ENCODE measurements around the gene PPBP. TPM values are rescaled to one million over a fixed set of nuclear protein-coding genes. Genes with fewer than 3 reads are reported as not detected.

Gene PPBP
- total RNA-seq, 2 donors from 2014 or later: not detected

DNA sequence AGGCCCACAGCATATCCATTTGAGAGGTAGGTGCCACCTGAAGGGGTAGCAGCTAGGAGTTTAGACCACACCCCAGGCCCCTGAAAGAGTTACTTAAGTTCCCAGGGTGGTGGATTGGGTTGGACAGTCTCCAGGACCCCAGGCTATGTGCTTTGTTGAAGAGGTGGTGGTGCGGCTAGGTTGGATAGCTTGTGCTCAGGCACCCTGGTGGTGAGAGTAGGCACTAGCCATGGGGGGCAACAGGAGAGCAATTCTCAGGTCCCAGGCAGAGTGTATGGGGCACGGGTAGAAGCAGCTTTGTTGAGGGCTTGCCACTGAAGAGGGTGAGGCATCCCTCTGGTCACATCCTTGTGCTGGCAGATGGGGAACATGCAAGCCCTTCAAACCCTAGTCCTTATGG lies 11.8 kb downstream of the PPBP start:
- Histone ChIP-seq H3K27me3 (no peaks in the 10 kb centered on the region), H3K9me3 (no peaks in the 10 kb centered on the region), H3K4me1 (no peaks in the 10 kb centered on the region), H3K27ac (no peak overlapping the region), H3K4me3 (no peak overlapping the region), H3K36me3 (replicated peaks in 1 of 2; ENCODE audit: insufficient read depth in 1 of 2, low read depth in 2 of 2) (no peaks in the 10 kb centered on the region)
- no peak for TF ChIP-seq POLR2A (IDR thresholded peaks at IDR 0.05)
- TF ChIP-seq, protein P1, sequence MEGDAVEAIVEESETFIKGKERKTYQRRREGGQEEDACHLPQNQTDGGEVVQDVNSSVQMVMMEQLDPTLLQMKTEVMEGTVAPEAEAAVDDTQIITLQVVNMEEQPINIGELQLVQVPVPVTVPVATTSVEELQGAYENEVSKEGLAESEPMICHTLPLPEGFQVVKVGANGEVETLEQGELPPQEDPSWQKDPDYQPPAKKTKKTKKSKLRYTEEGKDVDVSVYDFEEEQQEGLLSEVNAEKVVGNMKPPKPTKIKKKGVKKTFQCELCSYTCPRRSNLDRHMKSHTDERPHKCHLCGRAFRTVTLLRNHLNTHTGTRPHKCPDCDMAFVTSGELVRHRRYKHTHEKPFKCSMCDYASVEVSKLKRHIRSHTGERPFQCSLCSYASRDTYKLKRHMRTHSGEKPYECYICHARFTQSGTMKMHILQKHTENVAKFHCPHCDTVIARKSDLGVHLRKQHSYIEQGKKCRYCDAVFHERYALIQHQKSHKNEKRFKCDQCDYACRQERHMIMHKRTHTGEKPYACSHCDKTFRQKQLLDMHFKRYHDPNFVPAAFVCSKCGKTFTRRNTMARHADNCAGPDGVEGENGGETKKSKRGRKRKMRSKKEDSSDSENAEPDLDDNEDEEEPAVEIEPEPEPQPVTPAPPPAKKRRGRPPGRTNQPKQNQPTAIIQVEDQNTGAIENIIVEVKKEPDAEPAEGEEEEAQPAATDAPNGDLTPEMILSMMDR (IDR thresholded peaks at IDR 0.05): no peak
- 82 to 88% methylated on average over 2 of the region's 2 CpGs for WGBS, 2 donors
- DNase-seq (no peak), ATAC-seq (no peak)
- intact Hi-C loops (cut with DNase I): no loop called here

- ATAC-seq (no peak), DNase-seq (no peak)
- no peak overlapping the region for H3K27ac ChIP-seq
- intact Hi-C loops (cut with DNase I): no loop called here
- no peak for TF ChIP-seq POLR2A (IDR thresholded peaks at IDR 0.05)
- TF ChIP-seq, protein P1 (IDR thresholded peaks at IDR 0.05): no peak
- H3K4me3 ChIP-seq: no peak overlapping the region
- H3K4me1 ChIP-seq: no peaks in the 10 kb centered on the region
- no peaks in the 10 kb centered on the region for H3K9me3 ChIP-seq
- no peaks in the 10 kb centered on the region for H3K27me3 ChIP-seq
- H3K36me3 ChIP-seq (replicated peaks in 1 of 2; ENCODE audit: insufficient read depth in 1 of 2, low read depth in 2 of 2): no peaks in the 10 kb centered on the region
These were observed 13.6 kb downstream of the PPBP start for GRCh38 chr4:73974352-73974751.

DNA sequence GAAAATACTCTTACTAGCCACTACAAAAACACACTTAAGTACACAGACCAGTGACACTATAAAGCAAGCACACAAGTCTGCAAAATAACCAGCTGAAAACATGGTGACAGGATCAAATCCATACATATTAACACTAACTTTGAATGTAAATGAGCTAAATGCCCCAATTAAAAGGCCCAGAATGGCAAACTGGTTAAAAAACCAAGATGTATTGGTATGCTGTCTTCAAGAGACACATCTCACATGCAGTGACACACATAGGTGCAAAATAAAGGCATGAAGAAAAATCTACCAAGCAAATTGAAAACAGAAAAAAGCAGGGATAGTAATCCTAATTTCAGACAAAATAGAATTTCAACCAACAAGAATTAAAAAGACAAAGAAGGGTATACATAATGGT lies 17.0 kb downstream of the PPBP start:
- Histone ChIP-seq H3K4me1 (no peaks in the 10 kb centered on the region), H3K36me3 (replicated peaks in 1 of 2; ENCODE audit: insufficient read depth in 1 of 2, low read depth in 2 of 2) (no peaks in the 10 kb centered on the region), H3K9me3 (no peaks in the 10 kb centered on the region), H3K27ac (no peak overlapping the region), H3K4me3 (no peak overlapping the region), H3K27me3 (no peaks in the 10 kb centered on the region)
- DNase-seq (no peak), ATAC-seq (no peak)
- TF ChIP-seq, protein P1 (IDR thresholded peaks at IDR 0.05): no peak
- TF ChIP-seq POLR2A (IDR thresholded peaks at IDR 0.05): no peak
- intact Hi-C loops (cut with DNase I): no loop called here

DNA sequence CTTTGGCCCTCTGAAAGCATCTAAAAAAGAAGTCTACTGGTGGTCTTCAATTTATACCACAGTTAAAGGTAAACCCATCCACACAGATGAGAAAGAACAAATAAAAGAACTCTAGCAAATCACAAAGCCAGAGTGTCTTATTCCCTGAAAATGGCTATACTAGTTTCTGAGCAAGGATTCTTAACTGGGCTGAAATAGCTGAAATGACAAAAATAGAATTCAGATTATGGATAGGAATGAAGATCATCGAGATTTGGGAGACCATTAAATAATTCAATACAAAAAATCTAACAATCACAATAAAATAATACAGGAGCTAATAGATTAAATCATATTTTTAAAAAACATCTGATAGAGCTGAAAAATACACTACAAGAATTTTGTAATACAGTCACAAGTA lies 18.0 kb downstream of the PPBP start:
- ATAC-seq (no peak), DNase-seq (no peak)
- H3K27ac ChIP-seq: no peak overlapping the region
- no peak overlapping the region for H3K4me3 ChIP-seq
- intact Hi-C loops (cut with DNase I): no loop called here
- H3K9me3 ChIP-seq: no peaks in the 10 kb centered on the region
- no peaks in the 10 kb centered on the region for H3K36me3 ChIP-seq (replicated peaks in 1 of 2; ENCODE audit: insufficient read depth in 1 of 2, low read depth in 2 of 2)
- no peaks in the 10 kb centered on the region for H3K4me1 ChIP-seq
- TF ChIP-seq POLR2A (IDR thresholded peaks at IDR 0.05): no peak
- 69 to 90% methylated on average over 1 of the region's 1 CpG for WGBS, 2 donors
- H3K27me3 ChIP-seq: no peaks in the 10 kb centered on the region

DNA sequence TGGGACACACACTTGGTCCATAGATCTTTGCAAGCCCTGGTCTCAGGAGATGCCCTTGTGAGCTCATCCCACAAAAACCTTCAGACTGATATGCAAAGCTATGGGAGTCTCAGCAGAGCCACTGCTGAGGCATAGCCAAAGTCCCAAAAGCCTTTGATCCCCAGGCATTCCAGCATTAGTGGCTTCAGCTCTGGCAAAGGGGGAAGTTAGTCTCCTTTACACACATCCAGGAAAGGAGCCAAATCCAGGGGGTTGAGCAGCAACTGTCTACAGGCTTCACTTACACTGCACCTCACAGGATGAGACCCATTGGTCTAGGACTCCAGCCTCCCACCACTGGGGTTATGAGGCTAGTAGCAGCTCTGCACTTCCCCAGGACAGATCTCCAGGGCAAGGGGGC lies 20.1 kb downstream of the PPBP start:
- no peak for TF ChIP-seq POLR2A (IDR thresholded peaks at IDR 0.05)
- TF ChIP-seq, protein P1 (IDR thresholded peaks at IDR 0.05): no peak
- ATAC-seq (no peak), DNase-seq (no peak)
- Histone ChIP-seq H3K36me3 (replicated peaks in 1 of 2; ENCODE audit: insufficient read depth in 1 of 2, low read depth in 2 of 2) (no peaks in the 10 kb centered on the region), H3K27me3 (no peaks in the 10 kb centered on the region), H3K9me3 (no peaks in the 10 kb centered on the region), H3K4me1 (no peaks in the 10 kb centered on the region), H3K27ac (no peak overlapping the region), H3K4me3 (no peak overlapping the region)
- intact Hi-C loops (cut with DNase I): no loop called here

Data from body of pancreas (tissue), 4 donors.